ENCODE measurements around the gene PKDREJ. TPM values are rescaled to one million over a fixed set of nuclear protein-coding genes. Genes with fewer than 3 reads are reported as not detected.

Gene PKDREJ
- total RNA-seq, 2 donors from 2014 or later = under 0.01 to 0.33 TPM

- Histone ChIP-seq H3K4me3 (no peak overlapping the region), H3K36me3 (replicated peaks in 1 of 2; ENCODE audit: insufficient read depth in 1 of 2, low read depth in 2 of 2) (peaks cover 25 to 29% of the 10 kb centered on the region in 2 donors), H3K4me1 (peaks cover 8% of the 10 kb centered on the region), H3K9me3 (no peaks in the 10 kb centered on the region), H3K27me3 (no peaks in the 10 kb centered on the region), H3K27ac (no peak overlapping the region)
- DNase-seq = no peak
- 95 to 100% methylated on average over 8 of the region's 8 CpGs for WGBS, 2 donors
- intact Hi-C loops (cut with DNase I) = no loop called here
- no peak for ATAC-seq
- no peak for TF ChIP-seq POLR2A (IDR thresholded peaks at IDR 0.05)
- TF ChIP-seq CTCF (IDR thresholded peaks at IDR 0.05) = no peak
These were observed 11.2 kb upstream of the PKDREJ start for GRCh38 chr22:46274381-46274780.

GRCh38 chr22:46273432-46274148, 10.4 kb upstream of the PKDREJ start:
- Histone ChIP-seq H3K4me3 (no peak overlapping the region), H3K9me3 (no peaks in the 10 kb centered on the region), H3K4me1 (peaks cover 16% of the 10 kb centered on the region), H3K27ac (no peak overlapping the region), H3K36me3 (replicated peaks in 1 of 2; ENCODE audit: insufficient read depth in 1 of 2, low read depth in 2 of 2) (peaks cover 17 to 21% of the 10 kb centered on the region in 2 donors), H3K27me3 (no peaks in the 10 kb centered on the region)
- ATAC-seq = no peak
- intact Hi-C loops (cut with DNase I) = no loop called here
- WGBS, 2 donors = 90 to 98% methylated on average over 6 to 10 of the region's 12 CpGs
- DNase-seq = no peak
- TF ChIP-seq POLR2A (IDR thresholded peaks at IDR 0.05) = no peak
- no peak for TF ChIP-seq CTCF (IDR thresholded peaks at IDR 0.05)

- intact Hi-C loops (cut with DNase I) = no loop called here
- DNase-seq = no peak
- no peaks in the 10 kb centered on the region for H3K9me3 ChIP-seq
These were observed 9.8 kb upstream of the PKDREJ start for GRCh38 chr22:46272762-46273431.

GRCh38 chr22:46272196-46272595, 9.1 kb upstream of the PKDREJ start:
- intact Hi-C loops (cut with DNase I) = no loop called here
- Histone ChIP-seq H3K4me3 (no peak overlapping the region), H3K9me3 (no peaks in the 10 kb centered on the region), H3K36me3 (replicated peaks in 1 of 2; ENCODE audit: insufficient read depth in 1 of 2, low read depth in 2 of 2) (peaks cover 13 to 15% of the 10 kb centered on the region in 2 donors), H3K4me1 (peaks cover 23% of the 10 kb centered on the region), H3K27ac (no peak overlapping the region), H3K27me3 (no peaks in the 10 kb centered on the region)
- 94 to 100% methylated on average over 8 of the region's 8 CpGs for WGBS, 2 donors
- no peak for TF ChIP-seq CTCF (IDR thresholded peaks at IDR 0.05)
- TF ChIP-seq POLR2A (IDR thresholded peaks at IDR 0.05) = no peak
- ATAC-seq (no peak), DNase-seq (no peak)

More at GRCh38 chr22:46272762-46273431, 9.8 kb upstream of the PKDREJ start:
- 95 to 100% methylated on average over 6 to 12 of the region's 12 CpGs for WGBS, 2 donors
- H3K27ac ChIP-seq = no peak overlapping the region
- peaks cover 19% of the 10 kb centered on the region for H3K4me1 ChIP-seq
- H3K27me3 ChIP-seq = no peaks in the 10 kb centered on the region
- no peak for TF ChIP-seq CTCF (IDR thresholded peaks at IDR 0.05)
- no peak for TF ChIP-seq POLR2A (IDR thresholded peaks at IDR 0.05)
- H3K36me3 ChIP-seq (replicated peaks in 1 of 2; ENCODE audit: insufficient read depth in 1 of 2, low read depth in 2 of 2) = peaks cover 16 to 17% of the 10 kb centered on the region in 2 donors
- no peak for ATAC-seq
- H3K4me3 ChIP-seq = no peak overlapping the region

Data from body of pancreas (tissue), 4 donors.